ENCODE data around the gene TSPAN9. TPM values are rescaled to one million over a fixed set of nuclear protein-coding genes. Genes with fewer than 3 reads are reported as not detected.
A peak's percentile ranks its signal among the peaks of the same experiment; 100 is the strongest.

TSPAN9 gene
- total RNA-seq, 4 donors from 2014 or later, result 27.8 to 47.2 (median 34.3) TPM

DNA sequence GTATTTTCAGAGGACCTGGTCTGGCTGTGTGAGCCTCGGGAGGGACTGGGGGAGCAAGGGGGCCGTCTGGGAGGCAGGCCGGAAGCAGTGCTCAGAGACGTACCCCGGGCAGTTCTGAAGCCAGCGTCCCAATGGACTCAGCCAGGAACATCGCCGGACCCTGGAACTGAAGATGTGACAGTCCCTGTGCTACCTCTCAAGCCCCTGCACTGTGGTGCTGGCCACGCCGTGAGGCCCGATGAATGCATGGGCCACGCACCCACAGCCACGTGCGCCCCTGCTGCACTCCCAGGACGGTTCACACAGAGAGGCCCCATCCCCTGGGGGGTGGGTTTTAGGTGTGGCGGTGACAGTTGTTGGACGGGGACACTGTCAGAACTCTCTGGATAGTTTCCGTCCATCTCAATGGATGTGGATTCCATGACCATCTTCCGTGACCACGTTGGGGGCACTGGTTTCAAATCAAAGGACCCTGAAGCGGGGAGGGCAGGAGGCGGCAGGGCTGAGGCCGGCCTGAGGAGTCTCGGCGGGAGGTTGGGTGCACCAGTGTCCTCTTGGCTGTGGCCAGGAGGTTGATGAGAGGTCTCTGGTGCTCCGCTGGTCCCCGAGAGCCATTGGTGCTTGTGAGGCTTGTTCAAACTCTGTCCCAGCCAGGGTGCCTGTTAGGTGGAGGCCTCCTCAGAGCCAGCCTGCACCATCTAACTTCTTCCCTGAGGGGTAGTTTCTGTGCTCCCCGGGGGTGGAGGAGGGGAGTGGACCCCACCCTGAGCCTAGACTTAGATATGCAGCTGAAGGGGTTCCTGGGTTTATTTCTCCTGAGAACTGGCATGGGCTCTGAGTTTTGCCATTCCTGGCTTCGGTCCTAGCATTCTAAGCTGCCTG, 36.3 kb upstream of the TSPAN9 start:
- 79% methylated on average over 14 of the region's 29 CpGs for WGBS
- no peaks in the 10 kb centered on the region for H3K9me3 ChIP-seq
- no peaks in the 10 kb centered on the region for H3K27me3 ChIP-seq
- no peak overlapping the region for H3K4me3 ChIP-seq
- DNase-seq (ENCODE audit: low spot score in 2 of 2), result no peak
- H3K27ac ChIP-seq, result no peak overlapping the region
- peaks cover 19% of the 10 kb centered on the region for H3K36me3 ChIP-seq
- no peaks in the 10 kb centered on the region for H3K4me1 ChIP-seq
- no peak for TF ChIP-seq EP300 (IDR thresholded peaks at IDR 0.05)
- no peak for TF ChIP-seq POLR2A (IDR thresholded peaks at IDR 0.05)
- no peak for TF ChIP-seq POLR2AphosphoS5 (IDR thresholded peaks at IDR 0.05)

- Histone ChIP-seq H3K9me3 (no peaks in the 10 kb centered on the region), H3K36me3 (peaks cover 19% of the 10 kb centered on the region), H3K4me1 (peaks cover 4% of the 10 kb centered on the region), H3K27me3 (no peaks in the 10 kb centered on the region), H3K27ac (no peak overlapping the region), H3K4me3 (no peak overlapping the region)
- no peak for TF ChIP-seq POLR2A (IDR thresholded peaks at IDR 0.05)
- peak; percentile 31 to 69 for TF ChIP-seq CTCF (IDR thresholded peaks at IDR 0.05)
- DNase-seq (ENCODE audit: low spot score in 2 of 2), result no peak
- WGBS, result 77% methylated on average over 11 of the region's 11 CpGs
These were observed 35.5 kb upstream of the TSPAN9 start for GRCh38 chr12:3041558-3042164.

- Histone ChIP-seq H3K4me3 (no peak overlapping the region), H3K27ac (no peak overlapping the region), H3K27me3 (no peaks in the 10 kb centered on the region), H3K4me1 (peaks cover 6% of the 10 kb centered on the region), H3K36me3 (peaks cover 19% of the 10 kb centered on the region), H3K9me3 (no peaks in the 10 kb centered on the region)
- no peak for DNase-seq (ENCODE audit: low spot score in 2 of 2)
- WGBS, result 10% methylated on average over 4 of the region's 8 CpGs
- no peak for TF ChIP-seq CTCF (IDR thresholded peaks at IDR 0.05)
These were observed 34.8 kb upstream of the TSPAN9 start for GRCh38 chr12:3042394-3042793.

- TF ChIP-seq EP300 (IDR thresholded peaks at IDR 0.05) (no peak), CTCF (IDR thresholded peaks at IDR 0.05) (no peak), POLR2A (IDR thresholded peaks at IDR 0.05) (no peak), POLR2AphosphoS5 (IDR thresholded peaks at IDR 0.05) (no peak)
- Histone ChIP-seq H3K4me3 (no peak overlapping the region), H3K27ac (no peak overlapping the region), H3K4me1 (peaks cover 6% of the 10 kb centered on the region), H3K36me3 (peaks cover 17% of the 10 kb centered on the region), H3K27me3 (no peaks in the 10 kb centered on the region), H3K9me3 (no peaks in the 10 kb centered on the region)
- no peak for DNase-seq (ENCODE audit: low spot score in 2 of 2)
- WGBS, result 69% methylated on average over 4 of the region's 4 CpGs
These were observed 34.4 kb upstream of the TSPAN9 start for GRCh38 chr12:3042826-3043225.

DNA sequence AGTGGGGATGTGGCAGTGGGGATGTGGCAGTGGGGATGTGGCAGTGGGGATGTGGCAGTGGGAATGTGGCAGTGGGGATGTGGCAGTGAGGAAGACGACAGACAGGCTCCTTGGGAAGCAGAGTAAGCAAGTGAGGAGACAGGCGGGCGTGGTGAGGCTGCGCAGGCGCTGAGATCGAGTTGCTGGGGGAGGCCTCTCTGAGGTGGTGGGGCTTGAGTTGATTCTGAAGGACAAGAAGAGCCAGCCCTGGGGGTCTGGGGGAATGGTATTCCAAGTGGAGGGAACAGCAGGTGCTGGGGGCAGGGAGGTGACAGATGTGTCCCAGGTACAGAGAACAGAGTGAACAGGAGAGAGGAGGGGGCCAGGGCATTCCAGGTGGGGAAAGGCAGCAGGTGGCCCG, 33.8 kb upstream of the TSPAN9 start:
- peak in 1 of 2 donors; percentile 28 for DNase-seq (ENCODE audit: low spot score in 2 of 2)
- H3K9me3 ChIP-seq, result no peaks in the 10 kb centered on the region
- H3K27ac ChIP-seq, result no peak overlapping the region
- peaks cover 11% of the 10 kb centered on the region for H3K36me3 ChIP-seq
- no peak overlapping the region for H3K4me3 ChIP-seq
- WGBS, result 92% methylated on average over 7 of the region's 7 CpGs
- TF ChIP-seq EP300 (IDR thresholded peaks at IDR 0.05) (no peak), POLR2A (IDR thresholded peaks at IDR 0.05) (no peak), POLR2AphosphoS5 (IDR thresholded peaks at IDR 0.05) (no peak), CTCF (IDR thresholded peaks at IDR 0.05) (no peak)
- H3K27me3 ChIP-seq, result no peaks in the 10 kb centered on the region
- peaks cover 6% of the 10 kb centered on the region for H3K4me1 ChIP-seq

Measured in suprapubic skin (tissue), 4 donors.